Nephron progenitor cell (in vitro differentiated cells): ENCODE results near the gene TCF12.
A peak's percentile ranks its signal among the peaks of the same experiment; 100 is the strongest.

Source experiments
- DNase-seq: peaks from one replicate; pipeline ENCODE4 v3.0.0; 2021
- H3K27ac Mint-ChIP-seq: 2 replicates; pipeline ENCODE4 v1.8.0; 2021; ENCODE audit warnings: mild to moderate bottlenecking, moderate library complexity, mixed read lengths
- H3K27me3 Mint-ChIP-seq: 2 replicates; pipeline ENCODE4 v1.8.0; 2021; ENCODE audit warnings: mild to moderate bottlenecking, low read depth, mixed read lengths; ENCODE audit not compliant: poor library complexity
- H3K36me3 Mint-ChIP-seq: 2 replicates; pipeline ENCODE4 v1.8.0; 2021; ENCODE audit warnings: low read depth, mixed read lengths
- H3K4me1 Mint-ChIP-seq: 2 replicates; pipeline ENCODE4 v1.8.0; 2021; ENCODE audit warnings: mixed read lengths
- H3K4me3 Mint-ChIP-seq: 2 replicates; pipeline ENCODE4 v1.8.0; 2021; ENCODE audit warnings: mild to moderate bottlenecking, moderate library complexity, mixed read lengths
- H3K9me3 Mint-ChIP-seq: 2 replicates; pipeline ENCODE4 v1.8.0; 2021; ENCODE audit warnings: mild to moderate bottlenecking, moderate library complexity, mixed read lengths
- CTCF ChIP-seq: fragments of 200-600 bp; sonication (generic); IDR thresholded peaks from 2 replicates; pipeline ENCODE4 v1.5.0; 2021; ENCODE audit warnings: antibody characterized with exemption

The TCF12 gene

GRCh38 chr15:56968821-56969220 is 50.4 kb downstream of the TCF12 start:
- no peak for DNase-seq
- Mint-ChIP-seq H3K27ac (peak overlapping the region; percentile 9), H3K9me3 (peaks cover 6% of the 10 kb centered on the region), H3K4me3 (no peak overlapping the region), H3K4me1 (peaks cover 19% of the 10 kb centered on the region), H3K27me3 (no peaks in the 10 kb centered on the region), H3K36me3 (peaks cover 25% of the 10 kb centered on the region)
- no peak for TF ChIP-seq CTCF

- no peak overlapping the region for H3K4me3 Mint-ChIP-seq
- DNase-seq, result no peak
- no peaks in the 10 kb centered on the region for H3K27me3 Mint-ChIP-seq
- peaks cover 6% of the 10 kb centered on the region for H3K9me3 Mint-ChIP-seq
- no peak for TF ChIP-seq CTCF
- peaks cover 25% of the 10 kb centered on the region for H3K36me3 Mint-ChIP-seq
- peaks cover 13% of the 10 kb centered on the region for H3K4me1 Mint-ChIP-seq
- peak overlapping the region; percentile 10 for H3K27ac Mint-ChIP-seq
Observed at GRCh38 chr15:56969265-56969895, 50.9 kb downstream of the TCF12 start.

GRCh38 chr15:56971571-56971970 is 53.1 kb downstream of the TCF12 start:
- Mint-ChIP-seq H3K4me3 (no peak overlapping the region), H3K27ac (peak overlapping the region; percentile 93), H3K27me3 (no peaks in the 10 kb centered on the region)

GRCh38 chr15:56972016-56972415 is 53.6 kb downstream of the TCF12 start:
- Mint-ChIP-seq H3K27me3 (no peaks in the 10 kb centered on the region), H3K4me3 (no peak overlapping the region), H3K27ac (peak overlapping the region; percentile 26), H3K36me3 (peaks cover 29% of the 10 kb centered on the region), H3K4me1 (peaks cover 12% of the 10 kb centered on the region), H3K9me3 (peaks cover 6% of the 10 kb centered on the region)
- TF ChIP-seq CTCF, result no peak
- DNase-seq, result no peak

More at GRCh38 chr15:56971571-56971970, 53.1 kb downstream of the TCF12 start:
- Mint-ChIP-seq H3K9me3 (peaks cover 6% of the 10 kb centered on the region), H3K4me1 (peaks cover 10% of the 10 kb centered on the region), H3K36me3 (peaks cover 29% of the 10 kb centered on the region)
- DNase-seq, result no peak
- TF ChIP-seq CTCF, result no peak

GRCh38 chr15:56972426-56972825 is 54.0 kb downstream of the TCF12 start:
- Mint-ChIP-seq H3K4me1 (peaks cover 12% of the 10 kb centered on the region), H3K27ac (peak overlapping the region; percentile 26), H3K4me3 (no peak overlapping the region), H3K27me3 (no peaks in the 10 kb centered on the region), H3K9me3 (peaks cover 6% of the 10 kb centered on the region), H3K36me3 (peaks cover 26% of the 10 kb centered on the region)
- DNase-seq, result no peak
- TF ChIP-seq CTCF, result no peak

GRCh38 chr15:56973463-56973862 is 55.0 kb downstream of the TCF12 start:
- H3K9me3 Mint-ChIP-seq, result peaks cover 6% of the 10 kb centered on the region
- H3K27ac Mint-ChIP-seq, result no peak overlapping the region
- no peak overlapping the region for H3K4me3 Mint-ChIP-seq
- no peak for TF ChIP-seq CTCF
- H3K27me3 Mint-ChIP-seq, result no peaks in the 10 kb centered on the region
- H3K4me1 Mint-ChIP-seq, result peaks cover 11% of the 10 kb centered on the region
- no peak for DNase-seq
- H3K36me3 Mint-ChIP-seq, result peaks cover 22% of the 10 kb centered on the region
